GM12875 (cell line): ENCODE measurements around the gene JHY.

Experiments used
- H3K4me3 ChIP-seq: one replicate; pipeline ENCODE4 v1.5.1; 2011; ENCODE audit warnings: low read depth, low read length, control low read depth
- TF ChIP-seq, protein P1 (sequence below): IDR thresholded peaks from 2 replicates; pipeline ENCODE4 v1.5.1; 2011; ENCODE audit warnings: low read depth, mild to moderate bottlenecking, control low read depth, inconsistent platforms, low read length, moderate library complexity, borderline replicate concordance; ENCODE audit not compliant: insufficient read depth

JHY gene

GRCh38 chr11:122893131-122893530 lies 10.6 kb downstream of the JHY start:
- no peak overlapping the region for H3K4me3 ChIP-seq
- TF ChIP-seq, protein P1, sequence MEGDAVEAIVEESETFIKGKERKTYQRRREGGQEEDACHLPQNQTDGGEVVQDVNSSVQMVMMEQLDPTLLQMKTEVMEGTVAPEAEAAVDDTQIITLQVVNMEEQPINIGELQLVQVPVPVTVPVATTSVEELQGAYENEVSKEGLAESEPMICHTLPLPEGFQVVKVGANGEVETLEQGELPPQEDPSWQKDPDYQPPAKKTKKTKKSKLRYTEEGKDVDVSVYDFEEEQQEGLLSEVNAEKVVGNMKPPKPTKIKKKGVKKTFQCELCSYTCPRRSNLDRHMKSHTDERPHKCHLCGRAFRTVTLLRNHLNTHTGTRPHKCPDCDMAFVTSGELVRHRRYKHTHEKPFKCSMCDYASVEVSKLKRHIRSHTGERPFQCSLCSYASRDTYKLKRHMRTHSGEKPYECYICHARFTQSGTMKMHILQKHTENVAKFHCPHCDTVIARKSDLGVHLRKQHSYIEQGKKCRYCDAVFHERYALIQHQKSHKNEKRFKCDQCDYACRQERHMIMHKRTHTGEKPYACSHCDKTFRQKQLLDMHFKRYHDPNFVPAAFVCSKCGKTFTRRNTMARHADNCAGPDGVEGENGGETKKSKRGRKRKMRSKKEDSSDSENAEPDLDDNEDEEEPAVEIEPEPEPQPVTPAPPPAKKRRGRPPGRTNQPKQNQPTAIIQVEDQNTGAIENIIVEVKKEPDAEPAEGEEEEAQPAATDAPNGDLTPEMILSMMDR, result no peak

GRCh38 chr11:122895563-122895962 lies 13.0 kb downstream of the JHY start:
- TF ChIP-seq, protein P1, result no peak
- H3K4me3 ChIP-seq, result no peak overlapping the region

GRCh38 chr11:122897606-122898210 lies 15.1 kb downstream of the JHY start:
- TF ChIP-seq, protein P1, result no peak
- H3K4me3 ChIP-seq, result no peak overlapping the region

DNA sequence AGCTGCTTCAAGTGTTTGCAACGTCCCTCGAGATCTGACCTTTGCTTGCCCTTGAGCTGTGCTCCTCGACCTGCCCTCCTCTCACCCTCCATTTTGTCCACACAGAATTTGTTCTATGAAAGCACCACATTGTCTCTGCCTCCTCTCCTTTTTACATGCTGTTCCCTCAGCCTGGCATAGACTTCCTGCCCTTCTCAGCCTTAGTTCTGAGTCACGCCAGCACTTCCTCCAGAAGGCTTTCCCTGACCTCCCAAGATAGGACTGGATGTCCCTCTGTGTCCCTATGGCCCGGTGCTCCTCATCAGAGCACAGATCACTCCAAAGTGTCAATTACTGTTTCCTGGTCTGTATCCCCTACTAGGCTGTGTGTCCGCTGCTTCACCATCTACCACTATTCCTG lies 16.2 kb downstream of the JHY start:
- no peak overlapping the region for H3K4me3 ChIP-seq
- TF ChIP-seq, protein P1, result no peak

- TF ChIP-seq, protein P1, result no peak
- no peak overlapping the region for H3K4me3 ChIP-seq
Measured at GRCh38 chr11:122900587-122901202, 18.1 kb downstream of the JHY start.

DNA sequence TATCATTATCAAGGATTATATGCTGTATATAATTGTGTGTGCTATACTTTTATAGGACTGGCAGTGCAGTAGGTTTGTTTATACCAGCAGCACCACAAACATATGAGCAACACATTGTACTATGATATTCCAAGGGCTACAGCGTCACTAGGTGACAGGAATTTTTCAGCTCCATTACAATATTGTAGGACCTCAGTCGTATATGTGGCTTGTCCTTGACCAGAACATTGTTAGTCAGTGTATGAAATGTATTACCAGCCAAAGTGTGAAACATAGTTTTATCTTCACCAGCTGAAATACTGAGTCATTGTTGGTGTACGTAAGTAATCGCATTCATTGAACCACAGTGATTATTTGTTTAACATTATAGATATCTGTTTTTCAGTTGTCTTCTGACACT lies 20.4 kb downstream of the JHY start:
- TF ChIP-seq, protein P1, result no peak
- no peak overlapping the region for H3K4me3 ChIP-seq

DNA sequence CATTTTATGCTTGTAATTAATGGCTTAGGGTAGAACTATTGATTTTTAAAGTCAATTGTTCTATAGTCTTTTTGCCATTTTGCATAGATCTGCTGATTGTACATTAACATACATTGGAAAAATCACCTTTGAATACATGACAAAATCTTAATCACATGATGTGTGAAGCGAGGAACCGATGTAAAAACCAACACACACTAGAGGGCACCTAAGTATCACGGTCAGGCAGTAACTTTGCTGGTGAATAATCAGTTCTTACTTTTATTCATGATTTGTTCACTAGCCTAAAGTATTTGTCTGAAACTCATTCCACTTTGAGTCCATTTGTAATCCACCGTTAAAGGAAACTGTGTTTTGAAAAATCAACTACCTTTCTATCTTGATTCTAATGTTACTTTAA lies 28.2 kb downstream of the JHY start:
- TF ChIP-seq, protein P1, result no peak
- no peak overlapping the region for H3K4me3 ChIP-seq
